Endothelial cell of umbilical vein (primary cell): Measurements from ENCODE around the gene FMO1. TPM values are rescaled to one million over a fixed set of nuclear protein-coding genes. Genes with fewer than 3 reads are reported as not detected.

Source experiments
- BruUV-seq: library from RNA; stranded (reverse); fragments of 400-500 nt; replicated peaks from 2 replicates; lab custom pipeline; 2021; lab: Mats Ljungman, UMichigan
- CTCF ChIA-PET: fragments of 300-600, 350-600 bp; sonication (Branson Sonifier 250); formaldehyde crosslinking; loops from one replicate; lab custom pipeline; 2021; ENCODE audit warnings: antibody characterized with exemption, inconsistent platforms; lab: Charles Lee
- POLR2A ChIA-PET: fragments of 300-600, 350-600 bp; sonication (Branson Sonifier 250); formaldehyde crosslinking; loops from one replicate; lab custom pipeline; 2021; ENCODE audit warnings: antibody characterized with exemption, inconsistent platforms; lab: Charles Lee
- DNase-seq: peaks from one replicate; pipeline ENCODE4 v3.0.0-alpha.2; 2011; ENCODE audit warnings: low read depth, low spot score
- FAIRE-seq: peaks from 2 replicates; lab custom pipeline; 2011; peaks lifted over from hg19 to GRCh38; lab: Jason Lieb, UNC
- H2AFZ ChIP-seq: 2 replicates; pipeline ENCODE4 v1.6.0; 2012; ENCODE audit warnings: low read depth, low read length, control low read depth, inconsistent platforms
- H3K27ac ChIP-seq: 2 replicates; pipeline ENCODE4 v1.5.1; 2011; ENCODE audit warnings: low read depth, mild to moderate bottlenecking, control low read depth, low read length, moderate library complexity; ENCODE audit not compliant: insufficient read depth
- H3K27me3 ChIP-seq, 2 experiments: 2 replicates each; pipeline versions ENCODE4 v1.6.0 to v1.6.1; 2011; ENCODE audit warnings: low read length in 2 of 2, mixed read lengths in 1 of 2; ENCODE audit not compliant: control insufficient read depth in 2 of 2, insufficient read depth in 2 of 2
- H3K36me3 ChIP-seq, 2 experiments: 2 replicates in 1 of 2; 3 replicates in 1 of 2; pipeline ENCODE4 v1.5.1; 2011; ENCODE audit warnings: low read length in 2 of 2, mild to moderate bottlenecking in 1 of 2, moderate library complexity in 1 of 2; ENCODE audit not compliant: control insufficient read depth in 2 of 2, insufficient read depth in 2 of 2; ENCODE audit errors: extremely low read depth in 1 of 2
- H3K4me1 ChIP-seq: 3 replicates; pipeline ENCODE4 v1.5.1; 2011; ENCODE audit warnings: mild to moderate bottlenecking, low read length; ENCODE audit not compliant: control insufficient read depth, insufficient read depth; ENCODE audit errors: extremely low read depth
- H3K4me2 ChIP-seq: 2 replicates; pipeline ENCODE4 v1.6.1; 2011; ENCODE audit warnings: low read length, control low read depth, mixed read lengths; ENCODE audit not compliant: insufficient read depth
- H3K4me3 ChIP-seq, 3 experiments: fragments of 200-600 bp in 1 of 3; sonication (generic), shearing (Covaris generic) in 1 of 3; replicated peaks in 1 of 3; 2 replicates each; pipeline ENCODE4 v1.5.1; 2011 to 2016; ENCODE audit warnings: control low read depth in 3 of 3, low read length in 3 of 3, mild to moderate bottlenecking in 2 of 3, inconsistent platforms in 1 of 3, low read depth in 1 of 3, moderate library complexity in 1 of 3; ENCODE audit not compliant: insufficient read depth in 1 of 3
- H3K79me2 ChIP-seq: 2 replicates; pipeline ENCODE4 v1.6.0; 2012; ENCODE audit warnings: low read length, inconsistent platforms; ENCODE audit not compliant: control insufficient read depth, insufficient read depth
- H3K9ac ChIP-seq: replicated peaks from 2 replicates; pipeline ENCODE3; 2011; ENCODE audit warnings: low read length, control low read depth; ENCODE audit not compliant: insufficient read depth; ENCODE audit errors: extremely low read depth
- H3K9me1 ChIP-seq: replicated peaks from 3 replicates; pipeline ENCODE4 v1.6.0; 2011; ENCODE audit warnings: mild to moderate bottlenecking, low read length; ENCODE audit not compliant: control insufficient read depth, insufficient read depth; ENCODE audit errors: extremely low read depth
- H3K9me3 ChIP-seq: replicated peaks from 2 replicates; pipeline ENCODE4 v1.5.1; 2012; ENCODE audit warnings: low read length, inconsistent platforms; ENCODE audit not compliant: control insufficient read depth, insufficient read depth
- H4K20me1 ChIP-seq: replicated peaks from 2 replicates; pipeline ENCODE3; 2011; ENCODE audit warnings: mild to moderate bottlenecking, low read length; ENCODE audit not compliant: control insufficient read depth, insufficient read depth; ENCODE audit errors: extremely low read depth
- EZH2 ChIP-seq: IDR thresholded peaks from 2 replicates; pipeline ENCODE4 v1.6.1; 2012; ENCODE audit warnings: borderline replicate concordance, low read depth, mild to moderate bottlenecking, moderate library complexity, low read length, inconsistent platforms; ENCODE audit not compliant: severe bottlenecking
- FOS ChIP-seq: IDR thresholded peaks from 2 replicates; pipeline ENCODE4 v1.6.1; 2011; ENCODE audit warnings: mild to moderate bottlenecking, low read length, moderate library complexity, borderline replicate concordance; ENCODE audit not compliant: insufficient read depth
- GATA2 ChIP-seq: IDR thresholded peaks from 2 replicates; pipeline ENCODE4 v1.7.0; 2011; ENCODE audit warnings: low read depth, mild to moderate bottlenecking, moderate library complexity, mixed read lengths, low read length; ENCODE audit not compliant: insufficient read length, insufficient read depth
- JUN ChIP-seq: IDR thresholded peaks from 2 replicates; pipeline ENCODE4 v1.6.1; 2011; ENCODE audit warnings: borderline replicate concordance, low read depth; ENCODE audit not compliant: insufficient read length, insufficient read depth
- MYC ChIP-seq: IDR thresholded peaks from one replicate; pipeline ENCODE4 v1.6.1; 2011; ENCODE audit warnings: mild to moderate bottlenecking, low read depth, low read length
- POLR2A ChIP-seq: IDR thresholded peaks from 2 replicates; pipeline ENCODE4 v1.6.1; 2012; ENCODE audit warnings: low read depth, mild to moderate bottlenecking, control low read depth, low read length
- dilution Hi-C: fragments of 300-500 bp; cut with MboI; formaldehyde crosslinking; loops from one replicate; pipeline ENCODE4 v1.15.0; 2019; ENCODE audit warnings: low sequenced_read_pairs; ENCODE audit not compliant: extremely low pct_ligation_motif_present
- intact Hi-C: fragments of 100-400 bp; cut with micrococcal nuclease; formaldehyde crosslinking; loops from one replicate; pipeline ENCODE4 v1.10.0; 2022
- polyA plus RNA-seq, 4 experiments: library from polyadenylated mRNA; depleted of rRNA in 3 of 4; stranded (reverse) in 3 of 4; unstranded in 1 of 4; fragments of >200 nt; gene quantifications; 2 replicates each; pipeline versions ENCODE4 v1.2.1 to v1.2.3, GENCODE V29; 2011 to 2012; ENCODE audit warnings: missing spikeins in 1 of 4
- total RNA-seq: library from RNA; stranded (reverse); gene quantifications from 2 replicates; pipeline ENCODE4 v1.2.3, GENCODE V29; 2021
- TF ChIP-seq, protein P1 (sequence below), 2 donors: IDR thresholded peaks; 1 replicate in 1 of 2; 2 replicates in 1 of 2; pipeline ENCODE4 v1.5.1; 2011; ENCODE audit warnings: low read length in 2 of 2, mild to moderate bottlenecking in 2 of 2, moderate library complexity in 2 of 2, control low read depth in 1 of 2, inconsistent platforms in 1 of 2, low read depth in 1 of 2; ENCODE audit not compliant: insufficient read depth in 1 of 2; ENCODE audit errors: extremely low read depth in 1 of 2
- TF ChIP-seq, protein P2 (sequence below): IDR thresholded peaks from 2 replicates; pipeline ENCODE4 v1.6.1; 2011; ENCODE audit not compliant: insufficient read depth, insufficient read length

Gene FMO1
- total and polyA plus RNA-seq, 2 donors (not counting 3 experiments of a cell fraction or from before 2014, with no cell fraction given) = not detected

DNA sequence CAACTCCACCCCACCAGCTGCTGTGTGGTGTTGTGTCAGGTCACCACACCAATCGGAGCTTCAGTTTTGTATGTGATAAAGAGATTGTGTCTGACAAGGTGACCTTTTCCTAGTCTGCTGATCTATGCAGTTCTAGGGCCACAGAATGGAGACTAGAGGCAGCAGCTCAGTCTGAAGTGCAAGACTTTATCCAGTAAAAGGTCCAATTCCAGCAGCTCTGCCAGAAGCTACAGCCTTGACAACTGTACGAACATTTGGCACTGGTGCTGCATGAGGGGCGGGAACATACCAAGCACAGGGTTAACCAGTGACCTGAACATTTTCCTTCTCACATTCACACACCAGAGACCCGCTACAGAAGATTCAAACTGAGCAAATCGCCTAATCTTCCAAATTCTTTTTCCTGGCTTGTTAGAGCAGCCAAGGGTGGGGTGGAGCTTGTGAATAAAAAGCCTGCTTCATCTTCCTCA, 9.3 kb downstream of the FMO1 start:
- CTCF ChIA-PET = interaction anchor here (0.8 to 2.9 kb wide), 4 partner anchors 12 to 56 kb away, joined by 3 to 19 read pairs (median 4); partner anchors contain the start of gene FMO4
- intact Hi-C loops = no loop called here

More for the DNA sequence above, 9.3 kb downstream of the FMO1 start:
- Histone ChIP-seq H3K9me1 (no peaks in the 10 kb centered on the region), H3K36me3 (no peaks in the 10 kb centered on the region), H2AFZ (no peak overlapping the region), H3K4me3 (no peak overlapping the region), H3K4me2 (no peak overlapping the region), H3K27ac (no peak overlapping the region), H4K20me1 (no peaks in the 10 kb centered on the region), H3K9me3 (no peaks in the 10 kb centered on the region), H3K9ac (no peak overlapping the region), H3K27me3 (no peaks in the 10 kb centered on the region), H3K4me1 (no peaks in the 10 kb centered on the region), H3K79me2 (no peaks in the 10 kb centered on the region)
- FAIRE-seq = no peak
- no peak for DNase-seq
- POLR2A ChIA-PET = no interaction called here
- dilution Hi-C loops = no loop called here
- BruUV-seq = no TSS peak
- TF ChIP-seq POLR2A (no peak), EZH2 (no peak), JUN (no peak), FOS (no peak), GATA2 (no peak), MYC (no peak)
- TF ChIP-seq, protein P1, sequence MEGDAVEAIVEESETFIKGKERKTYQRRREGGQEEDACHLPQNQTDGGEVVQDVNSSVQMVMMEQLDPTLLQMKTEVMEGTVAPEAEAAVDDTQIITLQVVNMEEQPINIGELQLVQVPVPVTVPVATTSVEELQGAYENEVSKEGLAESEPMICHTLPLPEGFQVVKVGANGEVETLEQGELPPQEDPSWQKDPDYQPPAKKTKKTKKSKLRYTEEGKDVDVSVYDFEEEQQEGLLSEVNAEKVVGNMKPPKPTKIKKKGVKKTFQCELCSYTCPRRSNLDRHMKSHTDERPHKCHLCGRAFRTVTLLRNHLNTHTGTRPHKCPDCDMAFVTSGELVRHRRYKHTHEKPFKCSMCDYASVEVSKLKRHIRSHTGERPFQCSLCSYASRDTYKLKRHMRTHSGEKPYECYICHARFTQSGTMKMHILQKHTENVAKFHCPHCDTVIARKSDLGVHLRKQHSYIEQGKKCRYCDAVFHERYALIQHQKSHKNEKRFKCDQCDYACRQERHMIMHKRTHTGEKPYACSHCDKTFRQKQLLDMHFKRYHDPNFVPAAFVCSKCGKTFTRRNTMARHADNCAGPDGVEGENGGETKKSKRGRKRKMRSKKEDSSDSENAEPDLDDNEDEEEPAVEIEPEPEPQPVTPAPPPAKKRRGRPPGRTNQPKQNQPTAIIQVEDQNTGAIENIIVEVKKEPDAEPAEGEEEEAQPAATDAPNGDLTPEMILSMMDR (IDR thresholded peaks at IDR 0.05; ENCODE audit: extremely low read depth in 1 of 2, insufficient read depth in 1 of 2, low read depth in 1 of 2, low read length in 2 of 2) = no peak
- TF ChIP-seq, protein P2, sequence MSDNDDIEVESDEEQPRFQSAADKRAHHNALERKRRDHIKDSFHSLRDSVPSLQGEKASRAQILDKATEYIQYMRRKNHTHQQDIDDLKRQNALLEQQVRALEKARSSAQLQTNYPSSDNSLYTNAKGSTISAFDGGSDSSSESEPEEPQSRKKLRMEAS = no peak
